GM12878 (cell line): ENCODE measurements around the gene LHFPL2. TPM values are rescaled to one million over a fixed set of nuclear protein-coding genes. Genes with fewer than 3 reads are reported as not detected.
"Not testable (repeated sequence)": the region's sequence is repeated elsewhere in the genome, so short reads cannot be mapped to it uniquely, and the experiment has no call there.

Experiments
- ATAC-seq: fragments of 200-7000 bp; cut with Tn5 transposase; 3 replicates; pipeline ENCODE4 v1.9.1; 2020; ENCODE audit warnings: mild to moderate bottlenecking, moderate library complexity
- BruUV-seq: library from RNA; stranded (reverse); fragments of 400-500 nt; replicated peaks from 2 replicates; lab custom pipeline; 2021; lab: Mats Ljungman, UMichigan
- CTCF ChIA-PET: fragments of 300-600 bp; sonication (Branson Sonifier 250); formaldehyde crosslinking; extraction: SDS; loops from one replicate; lab custom pipeline; 2021; ENCODE audit warnings: inconsistent platforms; lab: Yijun Ruan, JAX
- POLR2A ChIA-PET: fragments of 350-600 bp; formaldehyde crosslinking; extraction: SDS; loops from one replicate; lab custom pipeline; 2021; ENCODE audit warnings: inconsistent platforms; lab: Charles Lee
- RAD21 ChIA-PET: fragments of 300-600 bp; sonication (Branson Sonifier 250); formaldehyde crosslinking; loops from one replicate; lab custom pipeline; 2023; ENCODE audit warnings: antibody characterized with exemption; ENCODE audit not compliant: unreplicated experiment; lab: Charles Lee
- SMC1A ChIA-PET: fragments of 300-600 bp; sonication (Branson Sonifier 250); formaldehyde crosslinking; loops from one replicate; lab custom pipeline; 2023; ENCODE audit not compliant: unreplicated experiment, uncharacterized antibody; lab: Charles Lee
- DNase-seq: peaks from one replicate; pipeline ENCODE4 v3.0.0-alpha.2; 2011; ENCODE audit warnings: low read depth, low spot score
- FAIRE-seq: peaks from 3 replicates; lab custom pipeline; 2011; peaks lifted over from hg19 to GRCh38; lab: Jason Lieb, UNC
- H2AFZ ChIP-seq: 2 replicates; pipeline ENCODE4 v1.6.0; 2011; ENCODE audit warnings: low read depth, low read length, control low read depth; ENCODE audit not compliant: control insufficient read depth
- H3K27ac ChIP-seq: 2 replicates; pipeline ENCODE4 v1.5.1; 2011; ENCODE audit warnings: control low read depth; ENCODE audit not compliant: control insufficient read depth, insufficient read depth
- H3K27me3 ChIP-seq, 2 experiments: replicated peaks in 1 of 2; 2 replicates each; pipeline versions ENCODE4 v1.6.0 to v1.6.1; 2011; ENCODE audit warnings: low read length in 1 of 2; ENCODE audit not compliant: control insufficient read depth in 2 of 2, insufficient read depth in 2 of 2
- H3K36me3 ChIP-seq, 2 experiments: 2 replicates each; pipeline ENCODE4 v1.5.1; 2011; ENCODE audit warnings: low read length in 1 of 2; ENCODE audit not compliant: control insufficient read depth in 2 of 2, insufficient read depth in 2 of 2
- H3K4me1 ChIP-seq: 2 replicates; pipeline ENCODE4 v1.6.1; 2011; ENCODE audit warnings: mild to moderate bottlenecking, low read length, moderate library complexity, mixed read lengths; ENCODE audit not compliant: control insufficient read depth, insufficient read depth
- H3K4me2 ChIP-seq: 2 replicates; pipeline ENCODE4 v1.6.0; 2011; ENCODE audit warnings: control low read depth; ENCODE audit not compliant: control insufficient read depth, insufficient read depth
- H3K4me3 ChIP-seq: fragments of 200-600 bp; sonication (generic); 2 replicates; pipeline ENCODE4 v1.5.1; 2016
- H3K79me2 ChIP-seq: 2 replicates; pipeline ENCODE4 v1.6.0; 2011; ENCODE audit warnings: low read length; ENCODE audit not compliant: control insufficient read depth, insufficient read depth
- H3K9ac ChIP-seq: 2 replicates; pipeline ENCODE4 v1.8.0; 2011; ENCODE audit warnings: low read length, control low read depth, mixed read lengths; ENCODE audit not compliant: control insufficient read depth, insufficient read depth
- H3K9me3 ChIP-seq: replicated peaks from 3 replicates; pipeline ENCODE4 v1.5.1; 2011; ENCODE audit warnings: mild to moderate bottlenecking, low read length; ENCODE audit not compliant: control insufficient read depth, insufficient read depth
- H4K20me1 ChIP-seq: 2 replicates; pipeline ENCODE4 v1.6.0; 2011; ENCODE audit not compliant: control insufficient read depth, insufficient read depth
- ETV6 ChIP-seq, 2 experiments: fragments of 450-650 bp in 1 of 2; IDR thresholded peaks in 1 of 2; conservative IDR thresholded peaks in 1 of 2; 2 replicates each; pipeline ENCODE4 v1.6.1; 2014; ENCODE audit warnings: antibody characterized with exemption in 1 of 2, borderline replicate concordance in 1 of 2, low read depth in 1 of 2, mild to moderate bottlenecking in 1 of 2, moderate library complexity in 1 of 2
- EZH2 ChIP-seq: IDR thresholded peaks from 2 replicates; pipeline ENCODE4 v1.6.1; 2012; ENCODE audit warnings: low read depth, mild to moderate bottlenecking, control low read depth, inconsistent platforms, low read length, borderline replicate concordance; ENCODE audit not compliant: control insufficient read depth
- IKZF1 ChIP-seq: fragments of 450-650 bp; conservative IDR thresholded peaks from 2 replicates; pipeline ENCODE4 v1.6.1; 2017; ENCODE audit warnings: antibody characterized with exemption, mild to moderate bottlenecking
- MEF2A ChIP-seq: IDR thresholded peaks from 2 replicates; pipeline ENCODE4 v1.6.1; 2011; ENCODE audit warnings: low read depth, mild to moderate bottlenecking, low read length, moderate library complexity; ENCODE audit not compliant: insufficient read depth
- MEF2B ChIP-seq: fragments of 450-650 bp; IDR thresholded peaks from 2 replicates; pipeline ENCODE4 v1.6.1; 2018; ENCODE audit warnings: mild to moderate bottlenecking, moderate library complexity; ENCODE audit not compliant: partially characterized antibody, poor library complexity, severe bottlenecking
- NKRF ChIP-seq: fragments of 450-650 bp; conservative IDR thresholded peaks from 2 replicates; pipeline ENCODE4 v1.6.1; 2017; ENCODE audit warnings: mild to moderate bottlenecking, moderate library complexity
- NRF1 ChIP-seq: conservative IDR thresholded peaks from 2 replicates; pipeline ENCODE4 v1.6.1; 2011; ENCODE audit warnings: mild to moderate bottlenecking, low read depth, low read length, improper control_type of control experiment
- REST ChIP-seq: IDR thresholded peaks from 2 replicates; pipeline ENCODE4 v1.6.1; 2012; ENCODE audit warnings: mild to moderate bottlenecking, low read depth, low read length
- TCF12 ChIP-seq: IDR thresholded peaks from 2 replicates; pipeline ENCODE4 v1.6.1; 2011; ENCODE audit warnings: low read depth, mild to moderate bottlenecking, low read length
- TCF3 ChIP-seq: IDR thresholded peaks from 2 replicates; pipeline ENCODE4 v1.6.1; 2012; ENCODE audit warnings: low read depth, mild to moderate bottlenecking, low read length, borderline replicate concordance; ENCODE audit not compliant: insufficient read depth
- WGBS: methylation state at CpG from one replicate; pipeline ENCODE4 v1.1.6; 2016; ENCODE audit warnings: low lambda C conversion rate; ENCODE audit not compliant: insufficient replicate concordance, insufficient coverage; ENCODE audit errors: missing lambda C conversion rate; 5-methylcytosine and 5-hydroxymethylcytosine counted together
- in situ Hi-C: fragments of 300-500 bp; cut with MboI; formaldehyde crosslinking; loops from 9 replicates; pipeline ENCODE4 v1.14.3; 2018; ENCODE audit warnings: mixed read lengths
- intact Hi-C: fragments of 100-400 bp; cut with micrococcal nuclease; formaldehyde crosslinking; loops from one replicate; pipeline ENCODE4 v1.14.2; 2022; ENCODE audit not compliant: unreplicated experiment
- polyA plus RNA-seq, 11 experiments: library from polyadenylated mRNA; depleted of rRNA in 4 of 11; unstranded in 6 of 11; stranded (reverse) in 5 of 11; fragments of >200 nt; fragmentation: Nextera tagmentation in 4 of 11; fragmentation: Illumina TruSeq in 1 of 11; extraction: Ambion mirVana in 4 of 11; extraction: Trizol in 1 of 11; gene quantifications; 1 replicate in 1 of 11; 2 replicates in 10 of 11; pipeline versions ENCODE4 v1.2.1 to v1.2.3, GENCODE V29; 2011 to 2016; ENCODE audit warnings: inconsistent platforms in 2 of 11, missing spikeins in 2 of 11, low read depth in 1 of 11
- total RNA-seq, 4 experiments: library from RNA; depleted of rRNA in 3 of 4; stranded (reverse); fragments of >200 nt in 3 of 4; fragmentation: Illumina TruSeq in 1 of 4; extraction: Trizol in 1 of 4; gene quantifications; 2 replicates each; pipeline versions ENCODE4 v1.2.1 to v1.2.3, GENCODE V29; 2013 to 2021

LHFPL2 gene
- total and polyA plus RNA-seq, 10 of the 15 experiments (the other 5 are each of a cell fraction or from before 2014, with no cell fraction given), result 4.1 to 21.8 (median 12.5) TPM

- POLR2A ChIA-PET, FAIRE-seq: not testable (repeated sequence)
Observed at GRCh38 chr5:78683905-78684304, 35.3 kb upstream of the LHFPL2 start.

GRCh38 chr5:78679905-78680304 is 31.3 kb upstream of the LHFPL2 start:
- ChIA-PET RAD21 (no interaction called here), SMC1A (interaction anchor here (0.6 to 1.5 kb wide), 2 partner anchors 10 to 38 kb away, joined by 3 to 5 read pairs; no protein-coding TSS in a partner anchor), CTCF (interaction anchor here (1.1 kb wide), 1 partner anchor 10 kb away, joined by 3 read pairs; no protein-coding TSS in a partner anchor), POLR2A (interaction anchor here (1.0 kb wide), 1 partner anchor 10 kb away, joined by 3 read pairs; no protein-coding TSS in a partner anchor)
- in situ Hi-C loops, result no loop called here
- H3K27me3 ChIP-seq, result no peaks in the 10 kb centered on the region
- ATAC-seq (no peak), FAIRE-seq (no peak), DNase-seq (no peak)
- no peaks in the 10 kb centered on the region for H3K36me3 ChIP-seq
- H3K27ac ChIP-seq, result no peak overlapping the region
- no peak overlapping the region for H3K9ac ChIP-seq
- H3K4me2 ChIP-seq, result no peak overlapping the region
- H3K9me3 ChIP-seq, result no peaks in the 10 kb centered on the region
- intact Hi-C loops, result no loop called here
- no TSS peak for BruUV-seq
- H2AFZ ChIP-seq, result no peak overlapping the region
- no peak overlapping the region for H3K4me3 ChIP-seq
- no peaks in the 10 kb centered on the region for H3K79me2 ChIP-seq
- H4K20me1 ChIP-seq, result no peaks in the 10 kb centered on the region
- 96% methylated on average over 5 of the region's 5 CpGs for WGBS
- no peaks in the 10 kb centered on the region for H3K4me1 ChIP-seq
- TF ChIP-seq ETV6 (conservative IDR thresholded peaks at IDR 0.05 in 1 of 2, IDR thresholded peaks at IDR 0.05 in 1 of 2; ENCODE audit: borderline replicate concordance in 1 of 2, low read depth in 1 of 2), result no peak
- no peak for TF ChIP-seq TCF3
- no peak for TF ChIP-seq NKRF
- no peak for TF ChIP-seq EZH2
- TF ChIP-seq MEF2B, result no peak
- no peak for TF ChIP-seq NRF1
- no peak for TF ChIP-seq REST
- no peak for TF ChIP-seq IKZF1
- TF ChIP-seq MEF2A, result no peak
- TF ChIP-seq TCF12, result no peak

More at GRCh38 chr5:78683905-78684304, 35.3 kb upstream of the LHFPL2 start:
- WGBS, result 74% methylated on average over 5 of the region's 5 CpGs
- CTCF ChIA-PET, H3K79me2 ChIP-seq, H3K27me3 ChIP-seq, H4K20me1 ChIP-seq, RAD21 ChIA-PET, H3K4me2 ChIP-seq, H3K9ac ChIP-seq, BruUV-seq, H3K36me3 ChIP-seq, H3K4me1 ChIP-seq, H2AFZ ChIP-seq, DNase-seq, intact Hi-C loops, ATAC-seq, H3K9me3 ChIP-seq, H3K4me3 ChIP-seq, in situ Hi-C loops, H3K27ac ChIP-seq: not testable (repeated sequence)
- SMC1A ChIA-PET, result interaction anchor here (1.2 to 1.4 kb wide), 2 partner anchors 13 to 16 kb away, joined by 3 to 4 read pairs; no protein-coding TSS in a partner anchor
